HuH-7.5 (cell line): ENCODE measurements around the gene NPDC1.
A peak's percentile ranks its signal among the peaks of the same experiment; 100 is the strongest.

Source experiments
- DNase-seq: peaks from one replicate; pipeline ENCODE4 v3.0.0; 2011; ENCODE audit warnings: low spot score

The NPDC1 gene

GRCh38 chr9:137046088-137046787, at the start of gene NPDC1:
TSS of gene NPDC1 (minus strand) at chr9:137046177. CDS start at chr9:137045989, 188 bp downstream.
- DNase-seq, result peak; percentile 99

DNA sequence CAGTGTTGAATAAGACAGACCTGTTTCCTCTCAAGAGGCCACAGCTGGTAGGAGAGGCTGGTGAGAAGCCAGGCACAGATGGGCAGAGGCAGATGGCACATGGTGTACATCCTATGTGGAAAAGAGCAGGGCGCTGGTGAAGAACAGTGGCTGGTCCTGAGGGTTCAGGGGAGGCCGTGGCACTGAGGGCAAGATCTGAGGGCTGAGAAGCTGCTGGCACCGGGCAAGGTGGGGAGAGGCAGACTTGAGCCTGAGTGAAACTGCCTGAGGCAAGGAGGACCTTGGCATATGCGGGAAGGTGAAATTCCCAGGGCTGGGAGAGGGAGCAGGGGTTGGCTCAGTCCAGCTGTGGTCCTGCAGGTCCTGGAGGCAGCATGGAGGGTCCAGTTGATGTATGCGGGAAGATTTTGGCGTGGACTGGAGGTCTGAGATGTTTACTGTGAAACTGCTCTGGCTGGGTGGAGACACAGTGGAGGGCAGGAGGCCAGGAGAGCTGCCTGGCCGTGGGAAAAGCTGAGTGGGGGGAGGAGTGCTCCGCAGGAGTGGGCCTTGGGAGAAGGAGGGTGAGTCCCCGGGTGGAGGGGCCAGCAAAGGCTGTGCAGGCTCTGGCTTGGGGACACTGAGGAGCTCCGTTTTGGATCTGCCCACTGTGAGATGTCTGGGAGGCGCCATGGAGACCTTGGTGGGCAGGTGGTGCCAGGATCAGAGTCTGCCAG, 43.4 kb upstream of the NPDC1 start:
- no peak for DNase-seq

DNA sequence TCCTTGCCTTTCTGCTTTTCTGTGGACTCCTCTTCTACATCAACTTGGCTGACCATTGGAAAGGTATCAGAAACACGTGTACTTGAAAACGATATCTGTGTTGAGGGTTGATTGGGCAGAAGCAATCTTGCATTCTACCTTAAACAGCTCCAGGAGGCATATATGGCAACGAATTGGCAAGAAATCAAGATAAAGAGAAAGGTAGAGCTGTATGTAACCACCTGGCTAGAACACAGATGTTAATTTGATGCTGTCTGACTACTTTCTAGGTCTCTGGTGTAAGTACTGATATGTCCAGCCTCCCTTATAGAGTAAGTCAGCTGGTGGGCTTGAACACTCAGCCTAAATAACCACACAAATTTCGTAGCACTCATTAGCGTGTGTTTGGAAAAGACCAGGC, 42.1 kb upstream of the NPDC1 start:
- DNase-seq, result no peak

DNA sequence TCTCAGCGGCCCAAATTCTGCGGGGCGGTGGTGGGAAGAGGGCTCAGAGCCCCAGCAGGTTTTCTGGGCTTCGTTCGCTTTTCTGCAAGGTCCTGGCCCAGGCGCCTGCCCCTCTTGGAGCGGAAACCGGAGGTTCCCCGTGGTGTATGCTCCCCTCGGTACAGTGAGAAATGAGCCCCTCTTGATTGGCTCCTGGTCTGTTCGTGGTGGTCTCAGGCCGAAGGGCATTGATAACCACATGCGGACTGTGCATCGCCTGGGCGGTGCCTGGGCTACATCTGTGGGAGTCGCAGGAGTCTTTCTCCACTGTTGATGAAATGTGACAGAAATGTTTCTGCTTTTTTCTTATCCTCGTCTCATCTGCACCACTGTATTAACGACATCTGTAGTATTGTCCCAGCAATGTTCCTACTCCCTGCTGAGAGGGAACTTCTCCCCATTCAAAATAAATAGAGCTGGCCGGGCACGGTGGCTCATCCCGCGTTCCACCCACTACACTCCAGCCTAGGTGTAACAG, 41.5 kb upstream of the NPDC1 start:
- peak; percentile 50 for DNase-seq

GRCh38 chr9:137086531-137087408, 40.8 kb upstream of the NPDC1 start, which contains the start of gene MAN1B1:
TSS of gene MAN1B1 (plus strand) at chr9:137086985. CDS start at chr9:137087000, 15 bp downstream.
- DNase-seq, result peak; percentile 98

GRCh38 chr9:137085920-137086530, 40.0 kb upstream of the NPDC1 start:
- peak; percentile 52 for DNase-seq

DNA sequence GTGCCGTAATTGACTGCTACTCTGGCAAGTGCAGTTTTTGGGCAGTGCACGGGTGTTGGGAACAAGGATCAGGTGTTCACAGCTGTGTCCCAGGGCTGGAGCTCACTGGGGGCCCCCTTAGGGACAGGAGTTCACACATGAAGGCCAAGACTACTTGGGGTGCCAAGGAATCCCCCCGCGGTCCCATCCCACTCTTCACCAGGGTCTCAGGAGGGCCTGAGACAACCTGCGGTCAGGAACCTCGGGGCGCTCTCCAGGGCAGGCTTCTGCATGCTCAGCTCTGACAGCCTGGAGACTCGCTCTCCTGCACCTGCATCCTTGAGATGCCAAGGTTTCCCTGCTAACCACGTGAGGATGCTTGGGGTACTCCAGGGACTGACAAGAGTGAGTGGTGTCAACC, 38.5 kb upstream of the NPDC1 start:
- no peak for DNase-seq

GRCh38 chr9:137083394-137084004, 37.5 kb upstream of the NPDC1 start:
- no peak for DNase-seq

- no peak for DNase-seq
Observed at GRCh38 chr9:137082925-137083290, 36.9 kb upstream of the NPDC1 start.

- no peak for DNase-seq
Observed at GRCh38 chr9:137082222-137082924, 36.4 kb upstream of the NPDC1 start.

- DNase-seq, result no peak
Observed at GRCh38 chr9:137080260-137081122, 34.5 kb upstream of the NPDC1 start.

DNA sequence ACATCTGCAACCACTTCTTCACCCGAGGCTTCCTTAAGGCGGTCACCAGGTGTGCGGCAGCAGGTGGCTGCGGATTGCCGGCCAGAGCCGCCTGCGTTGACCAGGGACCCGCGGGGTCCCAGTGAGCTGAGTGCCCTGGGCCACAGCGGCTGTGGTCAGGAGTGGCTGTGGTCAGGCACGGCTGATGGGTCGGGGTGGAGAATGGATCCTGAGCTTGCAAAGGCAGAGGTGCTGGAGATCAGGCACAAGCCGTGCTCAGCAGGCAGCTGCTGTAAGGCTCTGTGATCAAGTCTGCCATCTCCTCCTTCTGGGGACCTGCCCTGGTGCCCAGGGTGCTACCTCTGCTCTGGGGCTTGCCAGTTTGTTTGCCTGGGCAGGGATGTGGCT, 33.4 kb upstream of the NPDC1 start:
- no peak for DNase-seq

DNA sequence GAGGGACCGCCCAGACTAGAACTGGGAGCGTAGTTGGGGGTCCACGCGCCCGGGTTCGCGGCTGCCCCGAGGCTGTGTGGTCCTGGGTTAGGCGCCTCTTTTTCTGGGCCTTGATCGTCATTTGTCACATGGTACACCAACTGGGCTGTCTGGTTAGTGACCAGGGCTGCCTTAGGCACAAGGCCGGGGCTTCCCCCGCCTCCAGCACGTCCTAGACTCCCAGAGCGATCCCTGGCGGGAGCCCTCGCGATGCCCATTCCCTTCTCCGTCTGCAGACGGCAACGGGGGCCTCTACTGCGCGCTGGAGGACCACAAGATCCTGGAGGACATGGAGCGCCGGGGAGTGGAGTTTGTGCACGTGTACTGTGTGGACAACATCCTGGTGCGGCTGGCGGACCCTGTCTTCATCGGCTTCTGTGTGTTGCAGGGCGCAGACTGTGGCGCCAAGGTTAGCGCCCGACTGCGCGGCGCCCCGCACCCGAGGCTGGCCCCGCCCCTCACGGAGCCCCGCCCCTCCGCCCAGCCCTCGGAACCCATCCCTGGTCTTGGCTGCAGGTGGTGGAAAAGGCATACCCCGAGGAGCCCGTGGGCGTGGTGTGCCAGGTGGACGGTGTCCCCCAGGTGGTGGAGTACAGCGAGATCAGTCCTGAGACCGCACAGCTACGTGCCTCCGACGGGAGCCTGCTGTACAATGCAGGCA, 32.9 kb upstream of the NPDC1 start:
- no peak for DNase-seq

GRCh38 chr9:137077758-137078693, 32.0 kb upstream of the NPDC1 start:
- DNase-seq, result no peak

DNA sequence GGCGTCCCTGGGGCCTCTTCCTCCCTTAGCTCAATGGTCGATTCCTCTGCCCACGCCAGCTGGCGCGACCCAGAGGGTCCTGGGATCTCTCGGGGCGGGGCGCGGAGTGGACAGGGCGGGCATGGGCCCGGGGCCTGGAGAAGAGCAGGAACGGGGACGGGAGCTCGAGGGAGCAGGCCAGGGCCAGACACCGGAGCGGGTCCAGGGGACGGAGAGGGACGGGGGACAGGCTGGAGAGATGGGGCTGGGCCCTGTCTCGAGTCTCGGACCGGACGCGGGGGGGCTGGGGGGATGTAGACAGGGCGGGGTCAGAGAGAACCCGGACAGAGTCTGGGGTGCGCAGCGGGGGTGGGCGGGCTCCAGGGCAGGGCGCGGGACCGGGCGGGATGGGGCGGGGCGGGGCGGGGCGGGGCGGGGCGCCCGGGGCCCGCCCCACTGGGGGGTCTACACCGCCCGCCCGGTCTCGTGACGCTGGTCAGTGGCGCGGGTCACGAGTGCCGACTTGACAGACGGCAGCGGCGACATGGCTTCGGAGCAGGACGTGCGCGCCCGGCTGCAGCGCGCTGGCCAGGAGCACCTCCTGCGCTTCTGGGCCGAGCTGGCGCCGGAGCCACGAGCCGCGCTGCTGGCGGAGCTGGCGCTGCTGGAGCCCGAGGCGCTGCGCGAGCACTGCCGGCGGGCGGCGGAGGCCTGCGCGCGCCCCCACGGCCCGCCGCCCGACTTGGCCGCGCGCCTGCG, 31.2 kb upstream of the NPDC1 start, which contains the start of gene UAP1L1:
TSS of gene UAP1L1 (plus strand) at position 508 of the 738 bp plus-strand sequence. CDS start at position 524, 16 bp downstream.
- peak; percentile 61 for DNase-seq

DNA sequence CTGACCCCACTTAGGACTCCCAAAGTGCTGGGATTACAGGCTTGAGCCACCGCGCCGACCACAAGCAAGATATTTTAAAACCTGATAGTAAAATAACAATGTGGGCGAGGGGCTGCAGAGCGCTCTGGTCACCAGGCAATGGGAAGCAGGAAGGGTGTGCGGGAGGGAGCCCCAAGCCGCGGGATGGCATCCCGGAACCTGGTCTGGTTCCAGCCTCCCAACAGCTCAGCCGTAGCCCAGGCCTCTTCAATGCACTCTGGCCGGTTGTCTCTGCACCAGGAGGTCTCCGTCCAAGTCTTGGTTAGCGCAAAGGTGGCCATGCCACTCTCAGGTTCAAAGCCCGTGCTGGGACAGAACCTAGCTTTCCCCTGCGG, 30.6 kb upstream of the NPDC1 start:
- no peak for DNase-seq

GRCh38 chr9:137075275-137075775, 29.3 kb upstream of the NPDC1 start:
- no peak for DNase-seq
